Right lobe of liver (tissue), 6 donors: ENCODE data around the gene CACNB2. TPM values are rescaled to one million over a fixed set of nuclear protein-coding genes. Genes with fewer than 3 reads are reported as not detected.

Experiments used
- ATAC-seq, 4 donors: fragments of 200-7000 bp; cut with Tn5 transposase; one replicate each; pipeline ENCODE4 v1.9.1; 2020; ENCODE audit warnings: mild to moderate bottlenecking in 4 of 4, moderate library complexity in 4 of 4
- DNase-seq, 3 donors: peaks; one replicate each; pipeline ENCODE4 v3.0.0-alpha.2; 2020
- H3K27ac ChIP-seq, 3 donors: fragments of 200-600 bp; one replicate each; pipeline ENCODE4 v1.8.0; 2022
- H3K27me3 ChIP-seq, 2 donors: fragments of 200-600 bp; one replicate each; pipeline ENCODE4 v1.8.0; 2022
- H3K36me3 ChIP-seq, 4 donors: fragments of 200-600 bp; sonication (generic) in 1 of 4; one replicate each; pipeline versions ENCODE4 v1.5.1 to v1.8.0; 2017 to 2022; ENCODE audit warnings: control low read depth in 1 of 4
- H3K4me1 ChIP-seq, 4 donors: fragments of 200-600 bp; sonication (generic) in 1 of 4; one replicate each; pipeline versions ENCODE4 v1.5.1 to v1.8.0; 2017 to 2022; ENCODE audit warnings: control low read depth in 1 of 4
- H3K4me3 ChIP-seq, 3 donors: fragments of 200-600 bp; one replicate each; pipeline ENCODE4 v1.8.0; 2022
- H3K9me3 ChIP-seq, 4 donors: fragments of 200-600 bp; sonication (generic) in 1 of 4; one replicate each; pipeline versions ENCODE4 v1.5.1 to v1.8.0; 2017 to 2022; ENCODE audit warnings: control low read depth in 1 of 4
- POLR2A ChIP-seq: fragments of 450-650 bp; IDR thresholded peaks from one replicate; pipeline ENCODE4 v1.6.1; 2017; ENCODE audit warnings: antibody characterized with exemption, mild to moderate bottlenecking
- WGBS: methylation state at CpG from one replicate; pipeline ENCODE4 v1.1.6; 2018; ENCODE audit warnings: low coverage, low lambda C conversion rate; ENCODE audit not compliant: insufficient coverage; ENCODE audit errors: missing lambda C conversion rate; 5-methylcytosine and 5-hydroxymethylcytosine counted together
- intact Hi-C, 2 donors: fragments of 100-400 bp; cut with DNase I; formaldehyde crosslinking; loops; one replicate each; pipeline versions ENCODE4 v1.11.2 to v1.14.1; 2022
- total RNA-seq, 6 experiments: library from RNA; depleted of rRNA in 2 of 6; stranded (reverse); fragments of >200 nt in 2 of 6; fragmentation: NEBNext Ultra II Directional in 3 of 6; extraction: Animal tissue kit (Norgen Biotek cat#: 25700) in 3 of 6; gene quantifications; one replicate each; pipeline versions ENCODE4 v1.1.0 to v1.2.4, GENCODE V29; 2016 to 2023
- TF ChIP-seq, protein P1 (sequence below), 4 donors: fragments of 200-600 bp in 3 of 4; fragments of 450-650 bp in 1 of 4; IDR thresholded peaks; one replicate each; pipeline versions ENCODE4 v1.5.1 to v1.8.0; 2016 to 2022; ENCODE audit warnings: antibody characterized with exemption in 4 of 4, mild to moderate bottlenecking in 2 of 4
- donor health status: DM: no; HTN: yes; CAD: no.
- donor health status: DM: no; HTN: no; CAD: no.
- donor health status: DM: no; HTN: no; CAD: no.
- donor health status: DM: no; HTN: yes; CAD: no.
- donor health status: DM: no; HTN: yes; CAD: no.

The CACNB2 gene
- total RNA-seq, 6 experiments from 2014 or later = 0.12 to 1.8 (median 1.0) TPM; not detected in 1

DNA sequence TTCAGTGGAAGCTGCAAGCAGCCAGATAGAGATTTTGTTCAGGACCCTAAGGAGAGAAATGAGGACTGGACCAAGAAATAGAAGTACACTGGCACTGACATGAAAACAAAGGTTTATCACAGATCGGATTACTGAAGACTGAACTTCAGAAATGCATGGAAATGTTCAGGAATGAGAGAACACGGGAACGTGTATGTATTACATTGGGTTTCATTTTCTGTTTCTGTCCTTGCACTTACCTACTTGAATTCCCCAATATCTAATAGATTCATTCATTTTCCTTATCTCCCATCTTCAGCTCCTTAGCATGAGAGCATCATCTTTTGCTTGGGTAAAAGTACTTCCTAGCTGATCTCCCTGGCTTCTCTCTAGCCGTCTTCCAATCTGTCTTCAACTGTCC lies 114.5 kb downstream of the CACNB2 start:
- ATAC-seq (peak; percentile 48 to 82 (median 72)), DNase-seq (no peak)
- Histone ChIP-seq H3K36me3 (no peaks in the 10 kb centered on the region), H3K27me3 (no peaks in the 10 kb centered on the region), H3K27ac (no peak overlapping the region), H3K9me3 (no peaks in the 10 kb centered on the region), H3K4me1 (peaks cover 0 to 11% (median 3%) of the 10 kb centered on the region in 4 donors), H3K4me3 (peak overlapping the region; percentile 2 to 29 (median 9))
- intact Hi-C loops = no loop called here
- TF ChIP-seq POLR2A = no peak
- TF ChIP-seq, protein P1, sequence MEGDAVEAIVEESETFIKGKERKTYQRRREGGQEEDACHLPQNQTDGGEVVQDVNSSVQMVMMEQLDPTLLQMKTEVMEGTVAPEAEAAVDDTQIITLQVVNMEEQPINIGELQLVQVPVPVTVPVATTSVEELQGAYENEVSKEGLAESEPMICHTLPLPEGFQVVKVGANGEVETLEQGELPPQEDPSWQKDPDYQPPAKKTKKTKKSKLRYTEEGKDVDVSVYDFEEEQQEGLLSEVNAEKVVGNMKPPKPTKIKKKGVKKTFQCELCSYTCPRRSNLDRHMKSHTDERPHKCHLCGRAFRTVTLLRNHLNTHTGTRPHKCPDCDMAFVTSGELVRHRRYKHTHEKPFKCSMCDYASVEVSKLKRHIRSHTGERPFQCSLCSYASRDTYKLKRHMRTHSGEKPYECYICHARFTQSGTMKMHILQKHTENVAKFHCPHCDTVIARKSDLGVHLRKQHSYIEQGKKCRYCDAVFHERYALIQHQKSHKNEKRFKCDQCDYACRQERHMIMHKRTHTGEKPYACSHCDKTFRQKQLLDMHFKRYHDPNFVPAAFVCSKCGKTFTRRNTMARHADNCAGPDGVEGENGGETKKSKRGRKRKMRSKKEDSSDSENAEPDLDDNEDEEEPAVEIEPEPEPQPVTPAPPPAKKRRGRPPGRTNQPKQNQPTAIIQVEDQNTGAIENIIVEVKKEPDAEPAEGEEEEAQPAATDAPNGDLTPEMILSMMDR (IDR thresholded peaks at IDR 0.05) = no peak
- 54% methylated on average over 4 of the region's 4 CpGs for WGBS

DNA sequence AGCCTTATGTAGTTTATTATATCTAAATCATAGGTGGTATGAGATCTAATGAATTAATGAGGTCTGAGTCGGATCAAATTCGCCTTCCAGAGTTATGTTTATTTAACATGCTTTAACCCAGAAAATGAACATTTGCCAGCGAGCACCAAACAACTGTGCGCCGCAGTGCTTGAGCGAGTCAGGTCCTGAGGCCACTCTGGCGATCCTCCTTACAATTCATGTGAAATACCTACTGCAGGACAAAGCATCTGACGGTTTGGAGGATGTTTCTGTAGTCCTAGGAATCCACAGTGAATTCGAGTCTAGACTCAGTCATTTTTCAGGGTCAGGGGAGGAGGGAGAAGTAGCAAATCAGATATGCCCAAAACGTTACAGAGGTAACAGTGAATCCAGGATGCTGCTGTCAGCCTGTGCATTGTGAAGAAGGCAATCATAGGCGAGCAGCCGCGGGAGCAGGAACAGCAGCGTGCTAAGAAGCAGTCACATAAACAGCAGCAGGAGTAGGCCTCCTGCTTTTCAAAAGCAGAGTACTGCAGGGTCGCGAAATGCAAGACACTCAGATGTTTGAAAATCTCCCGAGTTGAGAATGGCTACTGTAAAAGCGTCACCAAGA lies 120.2 kb downstream of the CACNB2 start:
- H3K9me3 ChIP-seq = no peaks in the 10 kb centered on the region
- no peak for DNase-seq

DNA sequence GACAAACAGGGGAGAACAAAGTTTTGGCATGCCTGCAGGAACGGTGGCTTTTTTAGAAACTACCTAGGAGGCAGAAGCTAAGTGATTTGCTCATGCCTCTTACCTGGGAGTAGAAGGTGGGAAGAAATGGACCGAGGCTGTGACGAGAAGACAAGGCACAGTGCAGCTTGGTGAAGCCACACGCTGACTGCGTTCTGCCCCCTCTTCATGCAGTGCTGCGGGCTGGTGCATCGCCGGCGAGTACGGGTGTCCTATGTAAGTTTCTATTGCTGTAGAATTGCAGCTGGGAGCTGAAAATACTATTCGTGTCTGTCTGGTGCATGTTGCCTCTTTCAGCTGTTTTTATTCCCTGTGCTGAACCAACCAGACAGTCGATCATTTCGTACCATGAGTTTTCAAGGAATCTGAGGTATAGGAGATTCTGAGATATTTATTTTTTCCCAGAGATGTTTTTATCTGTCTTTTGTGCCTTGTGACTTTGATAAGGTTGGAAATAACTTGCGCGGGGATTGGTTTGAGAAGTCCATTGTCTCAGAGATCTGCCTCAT lies 120.9 kb downstream of the CACNB2 start:
- peak; percentile 42 to 61 (median 56) for ATAC-seq
- no peaks in the 10 kb centered on the region for H3K27me3 ChIP-seq
- H3K4me3 ChIP-seq = peak overlapping the region in 2 of 3 donors; percentile 29 to 45
- WGBS = 48% methylated on average over 7 of the region's 15 CpGs
- intact Hi-C loops = no loop called here
- H3K4me1 ChIP-seq = peaks cover 0 to 13% (median 3%) of the 10 kb centered on the region in 4 donors
- DNase-seq = no peak
- no peak overlapping the region for H3K27ac ChIP-seq
- H3K36me3 ChIP-seq = no peaks in the 10 kb centered on the region
- no peaks in the 10 kb centered on the region for H3K9me3 ChIP-seq
- TF ChIP-seq, protein P1 (IDR thresholded peaks at IDR 0.05) = no peak
- no peak for TF ChIP-seq POLR2A

More for the DNA sequence above, 120.2 kb downstream of the CACNB2 start:
- Histone ChIP-seq H3K27me3 (no peaks in the 10 kb centered on the region), H3K4me1 (peaks cover 0 to 15% (median 6%) of the 10 kb centered on the region in 4 donors), H3K27ac (no peak overlapping the region), H3K4me3 (peak overlapping the region in 1 of 3 donors; percentile 14), H3K36me3 (no peaks in the 10 kb centered on the region)
- intact Hi-C loops = no loop called here
- WGBS = 68% methylated on average over 18 of the region's 18 CpGs
- peak in 3 of 4 donors; percentile 21 to 43 (median 35) for ATAC-seq
- TF ChIP-seq, protein P1 (IDR thresholded peaks at IDR 0.05) = no peak
- no peak for TF ChIP-seq POLR2A

- no peaks in the 10 kb centered on the region for H3K36me3 ChIP-seq
- intact Hi-C loops = no loop called here
- no peaks in the 10 kb centered on the region for H3K27me3 ChIP-seq
- DNase-seq = no peak
- H3K9me3 ChIP-seq = no peaks in the 10 kb centered on the region
- TF ChIP-seq, protein P1 (IDR thresholded peaks at IDR 0.05) = no peak
- no peak for TF ChIP-seq POLR2A
- 34% methylated on average over 5 of the region's 5 CpGs for WGBS
- peak overlapping the region in 1 of 3 donors; percentile 44 for H3K27ac ChIP-seq
- ATAC-seq = peak; percentile 82 to 90 (median 86)
- H3K4me1 ChIP-seq = peaks cover 0 to 10% (median 0%) of the 10 kb centered on the region in 4 donors
- peak overlapping the region in 2 of 3 donors; percentile 29 to 45 for H3K4me3 ChIP-seq
These were observed 121.6 kb downstream of the CACNB2 start for GRCh38 chr10:18261768-18262231.
